Hepatocyte (in vitro differentiated cells): ENCODE results near the gene ARSG.

Source experiments
- EZH2 ChIP-seq: fragments of 200-600 bp; sonication (generic); IDR thresholded peaks from 2 replicates; pipeline ENCODE4 v1.6.1; 2016; ENCODE audit warnings: antibody characterized with exemption, mild to moderate bottlenecking, borderline replicate concordance
- TF ChIP-seq, protein P1 (sequence below): fragments of 200-600 bp; sonication (generic); IDR thresholded peaks from 2 replicates; pipeline ENCODE4 v1.5.1; 2016; ENCODE audit warnings: antibody characterized with exemption, mild to moderate bottlenecking; ENCODE audit not compliant: poor library complexity

DNA sequence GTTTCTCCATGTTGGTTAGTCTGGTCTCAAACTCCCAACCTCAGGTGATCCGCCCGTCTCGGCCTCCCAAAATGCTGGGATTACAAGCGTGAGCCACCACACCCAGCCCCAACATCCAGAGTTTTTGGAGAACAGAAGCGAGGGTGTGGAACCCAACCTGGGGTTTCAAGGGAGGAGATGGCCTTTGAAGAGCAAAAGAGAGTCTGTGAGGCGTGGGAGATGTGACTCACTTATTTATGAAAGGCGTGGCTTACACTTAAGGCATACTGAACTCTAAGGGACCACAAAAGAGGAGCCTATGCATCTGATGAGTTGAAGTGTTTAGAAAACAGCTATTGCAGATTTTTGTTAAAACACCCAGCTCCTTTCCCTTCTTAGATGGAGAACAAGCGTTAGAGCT is 18.9 kb downstream of the ARSG start:
- TF ChIP-seq, protein P1, sequence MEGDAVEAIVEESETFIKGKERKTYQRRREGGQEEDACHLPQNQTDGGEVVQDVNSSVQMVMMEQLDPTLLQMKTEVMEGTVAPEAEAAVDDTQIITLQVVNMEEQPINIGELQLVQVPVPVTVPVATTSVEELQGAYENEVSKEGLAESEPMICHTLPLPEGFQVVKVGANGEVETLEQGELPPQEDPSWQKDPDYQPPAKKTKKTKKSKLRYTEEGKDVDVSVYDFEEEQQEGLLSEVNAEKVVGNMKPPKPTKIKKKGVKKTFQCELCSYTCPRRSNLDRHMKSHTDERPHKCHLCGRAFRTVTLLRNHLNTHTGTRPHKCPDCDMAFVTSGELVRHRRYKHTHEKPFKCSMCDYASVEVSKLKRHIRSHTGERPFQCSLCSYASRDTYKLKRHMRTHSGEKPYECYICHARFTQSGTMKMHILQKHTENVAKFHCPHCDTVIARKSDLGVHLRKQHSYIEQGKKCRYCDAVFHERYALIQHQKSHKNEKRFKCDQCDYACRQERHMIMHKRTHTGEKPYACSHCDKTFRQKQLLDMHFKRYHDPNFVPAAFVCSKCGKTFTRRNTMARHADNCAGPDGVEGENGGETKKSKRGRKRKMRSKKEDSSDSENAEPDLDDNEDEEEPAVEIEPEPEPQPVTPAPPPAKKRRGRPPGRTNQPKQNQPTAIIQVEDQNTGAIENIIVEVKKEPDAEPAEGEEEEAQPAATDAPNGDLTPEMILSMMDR, result no peak
- no peak for TF ChIP-seq EZH2
